Activated CD4-positive, alpha-beta memory T cell treated with anti-CD3 and anti-CD28 coated beads for 36 hours (primary cell): Measurements from ENCODE around the gene TLN1. TPM values are rescaled to one million over a fixed set of nuclear protein-coding genes. Genes with fewer than 3 reads are reported as not detected.
A peak's percentile ranks its signal among the peaks of the same experiment; 100 is the strongest.

Source experiments
- CTCF ChIA-PET: fragments of 350-600 bp; sonication (Branson Sonifier 250); formaldehyde crosslinking; loops from one replicate; lab custom pipeline; 2021; ENCODE audit warnings: antibody characterized with exemption, inconsistent platforms; lab: Charles Lee
- POLR2A ChIA-PET: fragments of 350-600 bp; sonication (Branson Sonifier 250); formaldehyde crosslinking; loops from one replicate; lab custom pipeline; 2021; ENCODE audit warnings: antibody characterized with exemption; lab: Charles Lee
- DNase-seq: peaks from one replicate; pipeline ENCODE4 v3.0.0-alpha.2; 2020
- H3K27ac Mint-ChIP-seq: one replicate; pipeline ENCODE4 v1.8.0; 2021; ENCODE audit warnings: mixed read lengths
- H3K27me3 Mint-ChIP-seq: one replicate; pipeline ENCODE4 v1.8.0; 2021; ENCODE audit warnings: mixed read lengths
- H3K36me3 Mint-ChIP-seq: one replicate; pipeline ENCODE4 v1.8.0; 2021; ENCODE audit warnings: mixed read lengths
- H3K4me1 Mint-ChIP-seq: one replicate; pipeline ENCODE4 v1.8.0; 2021; ENCODE audit warnings: low read depth, mixed read lengths
- H3K4me3 Mint-ChIP-seq: one replicate; pipeline ENCODE4 v1.8.0; 2021; ENCODE audit warnings: mild to moderate bottlenecking, mixed read lengths
- H3K9me3 Mint-ChIP-seq: one replicate; pipeline ENCODE4 v1.8.0; 2021; ENCODE audit warnings: mixed read lengths
- intact Hi-C: fragments of 100-400 bp; cut with micrococcal nuclease; formaldehyde crosslinking; loops from one replicate; pipeline ENCODE4 v1.15.1; 2023
- total RNA-seq, 2 experiments: library from RNA; stranded (reverse); gene quantifications; one replicate each; pipeline ENCODE4 v1.2.3, GENCODE V29; 2021

TLN1 gene
- total RNA-seq, 2 experiments from 2014 or later: 285 to 287 TPM

GRCh38 chr9:35683323-35683722, 48.7 kb downstream of the TLN1 start:
- intact Hi-C loops: no loop called here
- no peaks in the 10 kb centered on the region for H3K36me3 Mint-ChIP-seq
- ChIA-PET POLR2A (no interaction called here), CTCF (interaction anchor here (1.0 to 4.7 kb wide), 2 partner anchors 13 to 29 kb away, joined by 4 to 26 read pairs; no protein-coding TSS in a partner anchor)
- H3K4me3 Mint-ChIP-seq: no peak overlapping the region
- H3K9me3 Mint-ChIP-seq: no peaks in the 10 kb centered on the region
- no peak overlapping the region for H3K27ac Mint-ChIP-seq
- H3K27me3 Mint-ChIP-seq: no peaks in the 10 kb centered on the region
- no peak for DNase-seq
- peaks cover 6% of the 10 kb centered on the region for H3K4me1 Mint-ChIP-seq

DNA sequence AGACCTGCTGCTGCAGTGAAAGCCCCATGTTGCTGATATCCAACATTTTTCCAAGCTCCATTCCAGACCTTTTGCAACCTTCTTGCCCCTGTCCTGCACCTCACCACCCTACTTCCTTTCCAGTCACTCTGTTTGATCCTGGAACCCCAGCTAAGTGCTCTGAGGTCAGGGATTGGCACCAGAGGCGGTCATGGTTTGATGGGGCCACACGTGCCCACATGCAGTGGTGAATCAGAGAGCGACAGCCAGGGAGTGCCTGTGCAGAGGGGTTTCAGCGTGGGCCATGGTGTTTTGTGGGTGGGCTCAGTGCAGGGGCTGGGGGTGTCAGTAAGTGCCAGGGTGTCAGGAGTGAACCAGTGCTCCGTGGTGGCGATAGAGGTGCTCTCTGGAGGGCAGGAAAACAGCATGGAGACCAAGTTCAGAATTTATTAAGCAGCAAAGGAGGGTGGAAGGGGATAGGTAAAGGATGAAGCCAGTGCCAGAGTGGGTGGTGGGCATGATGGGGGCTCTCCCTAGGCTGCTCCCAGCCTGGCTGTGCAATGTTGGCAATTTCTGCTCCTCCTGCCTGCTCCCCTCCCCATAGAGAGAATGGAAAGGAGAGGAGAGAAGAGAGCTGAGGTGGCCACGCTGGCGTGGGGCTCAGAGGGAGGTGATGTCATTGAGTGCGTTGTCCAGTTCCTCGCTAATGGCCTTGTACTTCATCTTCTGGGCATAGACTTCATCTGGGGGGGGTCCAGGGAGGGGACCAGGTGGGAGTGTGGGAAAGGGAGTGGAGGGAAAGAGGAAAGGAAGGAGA, 49.3 kb downstream of the TLN1 start:
- no peak for DNase-seq
- Mint-ChIP-seq H3K27ac (no peak overlapping the region), H3K9me3 (no peaks in the 10 kb centered on the region), H3K4me3 (no peak overlapping the region), H3K27me3 (no peaks in the 10 kb centered on the region), H3K36me3 (no peaks in the 10 kb centered on the region), H3K4me1 (peaks cover 3% of the 10 kb centered on the region)
- intact Hi-C loops: no loop called here
- POLR2A ChIA-PET: no interaction called here
- CTCF ChIA-PET: interaction anchor here (4.7 kb wide), 1 partner anchor 14 kb away, joined by 26 read pairs; no protein-coding TSS in a partner anchor

- Mint-ChIP-seq H3K9me3 (no peaks in the 10 kb centered on the region), H3K4me1 (no peaks in the 10 kb centered on the region), H3K4me3 (no peak overlapping the region), H3K36me3 (no peaks in the 10 kb centered on the region), H3K27me3 (no peaks in the 10 kb centered on the region), H3K27ac (no peak overlapping the region)
- intact Hi-C loops: no loop called here
- ChIA-PET CTCF (interaction anchor here (4.7 kb wide), 1 partner anchor 14 kb away, joined by 26 read pairs; no protein-coding TSS in a partner anchor), POLR2A (no interaction called here)
- DNase-seq: no peak
Measured at GRCh38 chr9:35682051-35682450, 49.9 kb downstream of the TLN1 start.

- no peak overlapping the region for H3K27ac Mint-ChIP-seq
- DNase-seq: no peak
- no peak overlapping the region for H3K4me3 Mint-ChIP-seq
- H3K36me3 Mint-ChIP-seq: no peaks in the 10 kb centered on the region
- H3K9me3 Mint-ChIP-seq: no peaks in the 10 kb centered on the region
- ChIA-PET POLR2A (no interaction called here), CTCF (interaction anchor here (0.5 to 2.8 kb wide), 2 partner anchors 13 to 15 kb away, joined by 6 to 13 read pairs; no protein-coding TSS in a partner anchor)
- H3K4me1 Mint-ChIP-seq: peaks cover under 1% of the 10 kb centered on the region
- peaks cover 2% of the 10 kb centered on the region for H3K27me3 Mint-ChIP-seq
- intact Hi-C loops: no loop called here
Measured at GRCh38 chr9:35681341-35682002, 50.5 kb downstream of the TLN1 start.

- no peaks in the 10 kb centered on the region for H3K9me3 Mint-ChIP-seq
- ChIA-PET CTCF (interaction anchor here (1.1 to 2.8 kb wide), 2 partner anchors 16 to 21 kb away, joined by 3 to 13 read pairs; no protein-coding TSS in a partner anchor), POLR2A (no interaction called here)
- no peak overlapping the region for H3K4me3 Mint-ChIP-seq
- no peak overlapping the region for H3K27ac Mint-ChIP-seq
- DNase-seq: no peak
- peaks cover 4% of the 10 kb centered on the region for H3K27me3 Mint-ChIP-seq
- no peaks in the 10 kb centered on the region for H3K36me3 Mint-ChIP-seq
- intact Hi-C loops: no loop called here
- H3K4me1 Mint-ChIP-seq: peaks cover 4% of the 10 kb centered on the region
Measured at GRCh38 chr9:35680331-35681105, 51.5 kb downstream of the TLN1 start.

DNA sequence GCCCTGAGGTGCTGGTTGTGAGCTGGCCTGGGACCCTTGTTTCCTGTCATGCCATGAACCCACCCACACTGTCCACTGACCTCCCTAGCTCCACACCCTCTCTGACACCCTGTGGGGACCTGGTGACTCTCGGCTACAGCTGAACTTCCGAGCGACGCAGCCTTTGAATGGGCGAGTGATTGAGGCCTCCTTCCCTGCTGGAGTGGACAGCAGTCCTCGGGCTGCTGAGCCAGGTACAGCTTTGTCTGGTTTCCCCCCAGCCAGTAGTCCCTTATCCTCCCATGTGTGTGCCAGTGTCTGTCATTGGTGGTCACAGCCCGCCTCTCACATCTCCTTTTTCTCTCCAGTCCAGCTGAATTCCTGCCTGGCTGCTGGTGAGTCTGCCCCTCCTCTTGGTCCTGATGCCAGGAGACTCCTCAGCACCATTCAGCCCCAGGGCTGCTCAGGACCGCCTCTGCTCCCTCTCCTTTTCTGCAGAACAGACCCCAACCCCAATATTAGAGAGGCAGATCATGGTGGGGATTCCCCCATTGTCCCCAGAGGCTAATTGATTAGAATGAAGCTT, 52.1 kb downstream of the TLN1 start:
- CTCF ChIA-PET: interaction anchor here (1.1 to 2.8 kb wide), 2 partner anchors 17 to 21 kb away, joined by 3 to 13 read pairs; no protein-coding TSS in a partner anchor
- peaks cover 4% of the 10 kb centered on the region for H3K27me3 Mint-ChIP-seq
- no peaks in the 10 kb centered on the region for H3K36me3 Mint-ChIP-seq
- H3K27ac Mint-ChIP-seq: no peak overlapping the region
- H3K4me1 Mint-ChIP-seq: peaks cover 4% of the 10 kb centered on the region
- POLR2A ChIA-PET: no interaction called here
- no peaks in the 10 kb centered on the region for H3K9me3 Mint-ChIP-seq
- intact Hi-C loops: no loop called here
- H3K4me3 Mint-ChIP-seq: no peak overlapping the region
- no peak for DNase-seq

DNA sequence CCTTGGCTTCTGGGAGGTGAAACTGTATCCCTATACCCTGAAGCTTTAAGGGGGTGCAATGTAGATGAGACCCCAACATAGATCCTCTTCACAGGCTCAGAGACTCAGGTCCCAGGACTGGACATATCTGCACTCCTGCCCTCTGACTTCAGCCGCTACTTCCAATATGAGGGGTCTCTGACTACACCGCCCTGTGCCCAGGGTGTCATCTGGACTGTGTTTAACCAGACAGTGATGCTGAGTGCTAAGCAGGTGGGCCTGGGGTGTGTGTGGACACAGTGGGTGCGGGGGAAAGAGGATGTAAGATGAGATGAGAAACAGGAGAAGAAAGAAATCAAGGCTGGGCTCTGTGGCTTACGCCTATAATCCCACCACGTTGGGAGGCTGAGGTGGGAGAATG, 52.9 kb downstream of the TLN1 start:
- no peaks in the 10 kb centered on the region for H3K9me3 Mint-ChIP-seq
- H3K36me3 Mint-ChIP-seq: no peaks in the 10 kb centered on the region
- peaks cover 4% of the 10 kb centered on the region for H3K4me1 Mint-ChIP-seq
- CTCF ChIA-PET: interaction anchor here (0.8 to 2.8 kb wide), 2 partner anchors 9 to 17 kb away, joined by 4 to 13 read pairs; no protein-coding TSS in a partner anchor
- peaks cover 9% of the 10 kb centered on the region for H3K27me3 Mint-ChIP-seq
- no peak for DNase-seq
- POLR2A ChIA-PET: no interaction called here
- no peak overlapping the region for H3K4me3 Mint-ChIP-seq
- intact Hi-C loops: no loop called here
- H3K27ac Mint-ChIP-seq: no peak overlapping the region

DNA sequence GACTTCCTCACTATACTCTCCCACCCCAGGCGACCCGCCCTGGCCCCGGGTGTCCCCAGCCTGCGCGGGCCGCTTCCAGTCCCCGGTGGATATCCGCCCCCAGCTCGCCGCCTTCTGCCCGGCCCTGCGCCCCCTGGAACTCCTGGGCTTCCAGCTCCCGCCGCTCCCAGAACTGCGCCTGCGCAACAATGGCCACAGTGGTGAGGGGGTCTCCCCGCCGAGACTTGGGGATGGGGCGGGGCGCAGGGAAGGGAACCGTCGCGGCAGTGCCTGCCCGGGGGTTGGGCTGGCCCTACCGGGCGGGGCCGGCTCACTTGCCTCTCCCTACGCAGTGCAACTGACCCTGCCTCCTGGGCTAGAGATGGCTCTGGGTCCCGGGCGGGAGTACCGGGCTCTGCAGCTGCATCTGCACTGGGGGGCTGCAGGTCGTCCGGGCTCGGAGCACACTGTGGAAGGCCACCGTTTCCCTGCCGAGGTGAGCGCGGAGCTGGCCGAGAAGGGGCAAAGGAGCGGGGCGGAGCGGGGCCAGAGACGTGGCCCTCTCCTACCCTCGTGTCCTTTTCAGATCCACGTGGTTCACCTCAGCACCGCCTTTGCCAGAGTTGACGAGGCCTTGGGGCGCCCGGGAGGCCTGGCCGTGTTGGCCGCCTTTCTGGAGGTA, 56.1 kb downstream of the TLN1 start:
- peaks cover 4% of the 10 kb centered on the region for H3K4me1 Mint-ChIP-seq
- POLR2A ChIA-PET: interaction anchor here (1.4 kb wide), 1 partner anchor 10 kb away, joined by 4 read pairs; the partner anchor contains the start of gene ARHGEF39
- H3K36me3 Mint-ChIP-seq: no peaks in the 10 kb centered on the region
- no peaks in the 10 kb centered on the region for H3K9me3 Mint-ChIP-seq
- H3K27ac Mint-ChIP-seq: no peak overlapping the region
- H3K4me3 Mint-ChIP-seq: peak overlapping the region; percentile 48
- peak; percentile 59 for DNase-seq
- CTCF ChIA-PET: interaction anchor here (0.6 to 2.9 kb wide), 4 partner anchors 11 to 228 kb away, joined by 3 to 10 read pairs (median 5); partner anchors contain the start of genes ARHGEF39, CCDC107 and RMRP
- peaks cover 9% of the 10 kb centered on the region for H3K27me3 Mint-ChIP-seq
- intact Hi-C loops: no loop called here

- H3K27ac Mint-ChIP-seq: no peak overlapping the region
- peak overlapping the region; percentile 45 for H3K4me3 Mint-ChIP-seq
- peaks cover 9% of the 10 kb centered on the region for H3K27me3 Mint-ChIP-seq
- H3K9me3 Mint-ChIP-seq: no peaks in the 10 kb centered on the region
- no peaks in the 10 kb centered on the region for H3K36me3 Mint-ChIP-seq
- peaks cover 4% of the 10 kb centered on the region for H3K4me1 Mint-ChIP-seq
- POLR2A ChIA-PET: interaction anchor here (1.4 kb wide), 1 partner anchor 10 kb away, joined by 4 read pairs; the partner anchor contains the start of gene ARHGEF39
- intact Hi-C loops: no loop called here
- CTCF ChIA-PET: interaction anchor here (2.2 to 2.9 kb wide), 2 partner anchors 10 to 21 kb away, joined by 7 to 10 read pairs; partner anchors contain the start of gene ARHGEF39
- DNase-seq: no peak
Measured at GRCh38 chr9:35675204-35675603, 56.8 kb downstream of the TLN1 start.

DNA sequence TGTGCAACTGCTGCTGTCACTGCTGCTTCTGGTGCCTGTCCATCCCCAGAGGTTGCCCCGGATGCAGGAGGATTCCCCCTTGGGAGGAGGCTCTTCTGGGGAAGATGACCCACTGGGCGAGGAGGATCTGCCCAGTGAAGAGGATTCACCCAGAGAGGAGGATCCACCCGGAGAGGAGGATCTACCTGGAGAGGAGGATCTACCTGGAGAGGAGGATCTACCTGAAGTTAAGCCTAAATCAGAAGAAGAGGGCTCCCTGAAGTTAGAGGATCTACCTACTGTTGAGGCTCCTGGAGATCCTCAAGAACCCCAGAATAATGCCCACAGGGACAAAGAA, 58.0 kb downstream of the TLN1 start:
- no peak overlapping the region for H3K4me3 Mint-ChIP-seq
- POLR2A ChIA-PET: no interaction called here
- no peaks in the 10 kb centered on the region for H3K9me3 Mint-ChIP-seq
- CTCF ChIA-PET: interaction anchor here (0.6 to 2.9 kb wide), 3 partner anchors 9 to 63 kb away, joined by 3 to 10 read pairs (median 5); partner anchors contain the start of gene ARHGEF39
- H3K27ac Mint-ChIP-seq: no peak overlapping the region
- H3K4me1 Mint-ChIP-seq: peaks cover 4% of the 10 kb centered on the region
- no peak for DNase-seq
- no peaks in the 10 kb centered on the region for H3K36me3 Mint-ChIP-seq
- intact Hi-C loops: no loop called here
- peaks cover 9% of the 10 kb centered on the region for H3K27me3 Mint-ChIP-seq
